AG10803 (cell line): ENCODE results near the gene KLK2.

ENCODE experiments used
- DNase-seq: peaks from one replicate; pipeline ENCODE4 v3.0.0; 2010; ENCODE audit warnings: low read depth
- H3K4me3 ChIP-seq: 2 replicates; pipeline ENCODE4 v1.5.1; 2011; ENCODE audit warnings: mild to moderate bottlenecking, low read length, control low read depth
- CTCF ChIP-seq: conservative IDR thresholded peaks from 2 replicates; pipeline ENCODE4 v1.5.1; 2011; ENCODE audit warnings: mild to moderate bottlenecking, low read length, control low read depth, inconsistent platforms

Gene KLK2

GRCh38 chr19:50878851-50879250, 5.6 kb downstream of the KLK2 start:
- DNase-seq, result no peak
- H3K4me3 ChIP-seq, result no peak overlapping the region
- TF ChIP-seq CTCF, result no peak

GRCh38 chr19:50880241-50880640, 7.0 kb downstream of the KLK2 start:
- DNase-seq, result no peak
- TF ChIP-seq CTCF, result no peak
- H3K4me3 ChIP-seq, result no peak overlapping the region

GRCh38 chr19:50882188-50882587, 8.9 kb downstream of the KLK2 start:
- DNase-seq, result no peak
- H3K4me3 ChIP-seq, result no peak overlapping the region
- no peak for TF ChIP-seq CTCF

GRCh38 chr19:50889638-50890037, 16.4 kb downstream of the KLK2 start:
- no peak overlapping the region for H3K4me3 ChIP-seq
- no peak for DNase-seq
- TF ChIP-seq CTCF, result no peak

GRCh38 chr19:50890422-50891252, 17.4 kb downstream of the KLK2 start:
- DNase-seq, result peak; percentile 30
- TF ChIP-seq CTCF, result no peak
- no peak overlapping the region for H3K4me3 ChIP-seq

- H3K4me3 ChIP-seq, result no peak overlapping the region
- TF ChIP-seq CTCF, result no peak
- no peak for DNase-seq
Measured at GRCh38 chr19:50891253-50891625, 18.0 kb downstream of the KLK2 start.

- DNase-seq, result no peak
- H3K4me3 ChIP-seq, result no peak overlapping the region
- TF ChIP-seq CTCF, result no peak
Measured at GRCh38 chr19:50893047-50893736, 20.0 kb downstream of the KLK2 start.
